HL-60 (cell line): ENCODE data around the gene COX4I1.

Source experiments
- GABPA ChIP-seq: IDR thresholded peaks from 2 replicates; pipeline ENCODE4 v1.6.1; 2012; ENCODE audit warnings: low read depth
- POLR2AphosphoS5 ChIP-seq: IDR thresholded peaks from 2 replicates; pipeline ENCODE4 v1.6.1; 2012; ENCODE audit warnings: low read depth
- REST ChIP-seq: IDR thresholded peaks from 2 replicates; pipeline ENCODE4 v1.6.1; 2012; ENCODE audit warnings: low read depth; ENCODE audit not compliant: insufficient replicate concordance
- SPI1 ChIP-seq: IDR thresholded peaks from 2 replicates; pipeline ENCODE4 v1.6.1; 2012; ENCODE audit warnings: low read depth, mild to moderate bottlenecking, borderline replicate concordance
- TF ChIP-seq, protein P1 (sequence below): IDR thresholded peaks from one replicate; pipeline ENCODE4 v1.5.1; 2011; ENCODE audit warnings: low read length, control low read depth, inconsistent platforms; ENCODE audit not compliant: insufficient read depth

GRCh38 chr16:85808926-85809325 lies 9.4 kb downstream of the COX4I1 start:
- TF ChIP-seq POLR2AphosphoS5 = no peak
- TF ChIP-seq, protein P1, sequence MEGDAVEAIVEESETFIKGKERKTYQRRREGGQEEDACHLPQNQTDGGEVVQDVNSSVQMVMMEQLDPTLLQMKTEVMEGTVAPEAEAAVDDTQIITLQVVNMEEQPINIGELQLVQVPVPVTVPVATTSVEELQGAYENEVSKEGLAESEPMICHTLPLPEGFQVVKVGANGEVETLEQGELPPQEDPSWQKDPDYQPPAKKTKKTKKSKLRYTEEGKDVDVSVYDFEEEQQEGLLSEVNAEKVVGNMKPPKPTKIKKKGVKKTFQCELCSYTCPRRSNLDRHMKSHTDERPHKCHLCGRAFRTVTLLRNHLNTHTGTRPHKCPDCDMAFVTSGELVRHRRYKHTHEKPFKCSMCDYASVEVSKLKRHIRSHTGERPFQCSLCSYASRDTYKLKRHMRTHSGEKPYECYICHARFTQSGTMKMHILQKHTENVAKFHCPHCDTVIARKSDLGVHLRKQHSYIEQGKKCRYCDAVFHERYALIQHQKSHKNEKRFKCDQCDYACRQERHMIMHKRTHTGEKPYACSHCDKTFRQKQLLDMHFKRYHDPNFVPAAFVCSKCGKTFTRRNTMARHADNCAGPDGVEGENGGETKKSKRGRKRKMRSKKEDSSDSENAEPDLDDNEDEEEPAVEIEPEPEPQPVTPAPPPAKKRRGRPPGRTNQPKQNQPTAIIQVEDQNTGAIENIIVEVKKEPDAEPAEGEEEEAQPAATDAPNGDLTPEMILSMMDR = no peak
- no peak for TF ChIP-seq REST
- TF ChIP-seq SPI1 = no peak
- no peak for TF ChIP-seq GABPA
